Fibroblast of skin of left quadriceps (primary cell): ENCODE results near the gene SLAMF1.
"Not testable (repeated sequence)": the region's sequence is repeated elsewhere in the genome, so short reads cannot be mapped to it uniquely, and the experiment has no call there.

Source experiments
- DNase-seq, 2 experiments: peaks; one replicate each; pipeline ENCODE4 v3.0.0-alpha.2; 2013; ENCODE audit warnings: low read depth in 2 of 2

Gene SLAMF1, protein sequence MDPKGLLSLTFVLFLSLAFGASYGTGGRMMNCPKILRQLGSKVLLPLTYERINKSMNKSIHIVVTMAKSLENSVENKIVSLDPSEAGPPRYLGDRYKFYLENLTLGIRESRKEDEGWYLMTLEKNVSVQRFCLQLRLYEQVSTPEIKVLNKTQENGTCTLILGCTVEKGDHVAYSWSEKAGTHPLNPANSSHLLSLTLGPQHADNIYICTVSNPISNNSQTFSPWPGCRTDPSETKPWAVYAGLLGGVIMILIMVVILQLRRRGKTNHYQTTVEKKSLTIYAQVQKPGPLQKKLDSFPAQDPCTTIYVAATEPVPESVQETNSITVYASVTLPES

DNA sequence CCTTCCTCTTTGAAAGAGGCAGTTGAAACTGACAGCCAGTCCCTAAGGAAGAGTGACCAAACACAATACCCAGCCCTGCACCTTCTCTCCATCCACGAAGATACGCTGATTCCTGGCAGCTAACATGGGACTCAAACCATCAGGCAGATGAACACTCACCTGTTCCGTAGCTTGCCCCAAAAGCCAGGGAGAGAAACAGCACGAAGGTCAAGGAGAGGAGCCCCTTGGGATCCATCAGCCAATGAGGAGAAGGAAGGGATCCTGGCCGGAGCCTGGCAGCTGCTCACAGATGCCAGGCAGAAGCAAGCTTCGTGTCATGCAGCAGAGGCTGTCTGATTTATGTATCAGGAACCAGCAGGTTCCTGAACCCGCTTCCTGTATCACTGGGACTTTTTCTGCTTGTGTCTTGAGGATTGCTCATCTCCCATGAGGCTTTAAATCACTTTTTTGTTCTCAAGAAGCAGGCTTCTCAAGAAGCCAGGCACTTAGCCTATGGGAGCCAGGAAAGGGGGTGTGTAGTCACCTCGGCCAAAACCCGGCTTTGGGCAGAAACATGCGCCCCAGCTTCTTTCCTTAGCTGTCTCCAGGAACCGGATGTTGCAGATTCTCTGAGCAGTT lies at the start of gene SLAMF1:
SLAMF1 (minus strand) TSS at position 334 of the 618 bp plus-strand sequence; CDS start at position 235, 99 bp downstream.
- no peak for DNase-seq

DNA sequence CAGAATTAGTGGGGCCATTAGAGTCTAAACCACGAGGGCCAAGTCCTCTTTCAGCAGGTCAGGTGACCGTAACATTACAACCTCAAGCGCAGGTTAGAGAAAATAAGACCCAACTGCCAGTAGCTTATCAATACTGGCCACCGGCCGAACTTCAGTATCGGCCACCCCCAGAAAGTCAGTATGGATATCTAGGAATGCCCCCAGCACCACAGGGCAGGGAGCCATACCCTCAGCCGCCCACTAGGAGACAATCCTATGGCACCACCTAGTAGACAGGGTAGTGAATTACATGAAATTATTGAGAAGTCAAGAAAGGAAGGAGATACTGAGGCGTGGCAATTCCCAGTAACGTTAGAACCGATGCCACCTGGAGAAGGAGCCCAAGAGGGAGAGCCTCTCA lies 45.5 kb upstream of the SLAMF1 start:
- not testable (repeated sequence) for DNase-seq

DNA sequence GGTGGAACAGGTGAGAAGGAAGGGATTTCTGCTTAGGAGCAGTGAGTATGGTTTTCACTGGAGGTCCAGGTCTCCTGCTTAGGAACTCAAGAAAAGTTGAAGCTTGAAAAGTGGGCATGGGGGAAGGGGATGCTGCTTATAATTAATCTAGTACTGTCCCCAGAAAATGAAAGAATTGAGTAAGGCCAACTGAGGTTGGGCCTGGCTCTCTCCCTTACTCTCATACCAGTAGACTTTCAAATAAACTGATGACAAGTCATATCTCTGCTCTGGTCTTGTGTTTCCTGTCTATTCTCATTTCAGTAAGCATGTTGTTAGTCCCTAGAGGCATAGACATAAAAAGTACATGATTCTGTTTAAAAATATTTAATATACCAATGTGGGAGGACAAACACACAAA lies 38.4 kb upstream of the SLAMF1 start:
- no peak for DNase-seq

DNA sequence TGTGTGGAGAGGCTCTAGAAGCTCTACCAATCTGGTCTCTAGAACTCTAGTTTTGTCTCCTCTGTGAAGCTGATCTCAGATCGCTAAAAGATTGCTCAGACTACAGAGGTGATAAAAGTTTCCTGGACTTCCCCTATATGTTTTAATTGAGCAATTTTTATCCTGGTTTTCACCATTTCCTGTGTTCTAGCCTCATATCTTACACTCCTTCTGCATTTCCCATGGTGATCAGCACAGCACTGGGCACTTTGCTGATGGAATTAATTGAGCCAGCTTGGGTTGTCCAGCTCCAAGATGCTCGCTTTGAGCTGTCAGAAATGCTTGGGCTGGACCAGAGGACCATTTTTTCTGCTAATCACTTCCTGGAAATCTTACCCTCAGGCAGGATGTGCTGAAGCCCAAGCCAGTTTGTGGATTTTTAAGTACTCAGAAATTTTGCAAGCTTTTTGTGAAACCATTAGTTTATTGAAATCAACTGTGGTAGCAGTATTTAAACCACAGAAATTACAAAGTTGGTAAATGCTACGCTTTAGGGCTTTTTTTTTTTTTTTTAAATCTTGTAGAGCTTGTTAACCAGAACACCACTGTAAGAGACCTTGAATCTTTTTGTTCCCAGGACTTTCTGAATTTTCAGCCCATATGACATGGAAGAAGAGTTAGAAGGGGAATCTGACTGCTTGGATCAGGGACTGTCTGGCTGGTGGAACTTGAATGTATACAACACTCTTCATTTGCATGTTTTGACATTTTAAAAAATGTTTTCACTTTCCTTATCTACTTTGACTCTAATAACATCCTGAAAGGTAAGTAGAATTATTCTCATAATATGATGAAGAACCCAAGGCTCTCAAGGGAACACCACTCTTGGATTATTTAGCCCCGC lies 36.4 kb upstream of the SLAMF1 start:
- no peak for DNase-seq

DNA sequence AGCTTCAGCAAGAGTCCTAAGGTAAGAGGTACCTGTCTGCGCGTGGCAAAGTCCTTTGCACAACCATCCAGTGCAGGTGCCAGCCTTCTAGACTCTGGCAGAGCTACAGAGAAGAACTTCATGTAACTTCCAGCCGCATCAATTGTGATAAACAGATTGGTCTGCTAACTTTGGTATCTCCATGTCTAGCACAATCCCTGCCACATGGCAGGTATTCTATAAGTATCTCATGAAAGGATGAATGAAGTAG lies 35.0 kb upstream of the SLAMF1 start:
- no peak for DNase-seq

DNA sequence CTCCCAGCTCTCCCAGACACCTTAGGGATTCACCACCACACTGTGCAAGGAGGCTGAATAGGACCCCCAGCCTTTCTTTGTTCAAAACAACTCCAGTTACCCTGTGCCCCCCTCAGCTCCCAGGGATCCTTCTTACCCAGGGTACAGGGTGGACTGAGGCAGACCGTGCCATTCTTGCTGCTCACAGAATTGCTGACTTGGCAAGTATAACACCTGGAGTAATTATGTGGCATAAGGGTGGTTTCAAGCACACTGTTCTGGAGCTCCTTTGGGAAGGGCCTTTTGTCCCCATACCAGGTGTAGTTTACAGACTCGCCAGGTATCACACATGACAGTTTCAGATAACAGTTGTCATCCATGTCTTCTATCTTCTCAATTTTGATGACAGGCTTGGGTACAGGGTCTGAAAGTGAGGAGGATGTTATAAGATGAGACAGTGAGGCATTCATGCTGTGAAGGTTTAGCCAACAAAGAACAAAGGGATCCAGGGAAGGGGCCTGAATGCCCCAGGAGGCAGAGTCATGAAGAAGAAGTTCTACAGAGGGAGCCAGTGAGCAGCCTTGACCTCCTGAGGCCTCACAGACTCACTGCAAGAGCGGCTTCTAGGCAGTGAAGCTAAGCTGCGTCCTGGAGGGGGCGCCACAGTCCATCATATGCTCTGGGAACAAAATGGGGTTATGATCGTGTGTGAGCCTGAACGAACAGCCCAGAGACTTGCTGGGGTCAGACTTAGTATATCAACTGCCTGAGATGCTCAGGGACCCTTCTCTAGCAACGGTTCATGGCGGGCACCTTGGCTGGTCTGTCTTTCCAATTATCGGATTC lies 34.4 kb upstream of the SLAMF1 start:
- DNase-seq: peak in 1 of 2 experiments; percentile 2

DNA sequence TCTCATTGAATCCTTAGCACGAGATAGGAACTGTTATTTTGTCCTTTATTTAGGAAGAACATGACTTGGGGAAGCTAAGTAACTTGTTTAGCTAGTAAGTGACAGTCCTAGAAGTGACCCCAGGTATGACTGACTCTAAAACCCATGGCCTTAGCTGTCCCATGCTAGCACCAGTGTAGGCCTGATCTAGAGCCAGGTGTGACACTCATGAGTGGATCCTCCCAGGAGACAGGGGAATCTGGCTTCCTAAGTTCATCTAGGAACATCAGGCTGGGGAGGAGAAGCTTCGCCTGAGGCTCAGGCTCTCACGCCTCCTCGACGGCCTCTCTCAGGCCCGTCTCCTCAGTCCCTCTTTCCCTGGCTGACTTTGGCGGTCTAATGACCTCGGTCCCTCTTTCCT lies 33.6 kb upstream of the SLAMF1 start:
- no peak for DNase-seq

DNA sequence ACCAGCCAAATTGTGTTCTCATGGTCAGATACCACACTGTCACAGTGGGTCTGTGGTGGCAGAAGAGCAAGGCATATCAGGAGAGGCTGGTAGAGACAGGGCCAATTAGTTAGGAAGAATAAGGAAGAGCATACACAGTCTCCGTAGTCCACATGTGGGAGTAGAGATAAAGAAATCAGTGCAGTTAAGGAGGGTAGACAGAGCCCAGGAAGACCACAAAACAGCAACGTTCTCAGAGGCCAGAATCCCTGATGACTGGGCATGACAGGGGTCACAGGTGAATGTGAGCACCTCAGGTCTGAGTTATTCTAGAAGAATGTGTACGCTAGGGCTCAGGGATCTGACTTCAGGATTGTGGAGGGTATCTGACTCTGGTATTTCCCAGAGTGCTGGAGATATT lies 33.0 kb upstream of the SLAMF1 start:
- DNase-seq: no peak

DNA sequence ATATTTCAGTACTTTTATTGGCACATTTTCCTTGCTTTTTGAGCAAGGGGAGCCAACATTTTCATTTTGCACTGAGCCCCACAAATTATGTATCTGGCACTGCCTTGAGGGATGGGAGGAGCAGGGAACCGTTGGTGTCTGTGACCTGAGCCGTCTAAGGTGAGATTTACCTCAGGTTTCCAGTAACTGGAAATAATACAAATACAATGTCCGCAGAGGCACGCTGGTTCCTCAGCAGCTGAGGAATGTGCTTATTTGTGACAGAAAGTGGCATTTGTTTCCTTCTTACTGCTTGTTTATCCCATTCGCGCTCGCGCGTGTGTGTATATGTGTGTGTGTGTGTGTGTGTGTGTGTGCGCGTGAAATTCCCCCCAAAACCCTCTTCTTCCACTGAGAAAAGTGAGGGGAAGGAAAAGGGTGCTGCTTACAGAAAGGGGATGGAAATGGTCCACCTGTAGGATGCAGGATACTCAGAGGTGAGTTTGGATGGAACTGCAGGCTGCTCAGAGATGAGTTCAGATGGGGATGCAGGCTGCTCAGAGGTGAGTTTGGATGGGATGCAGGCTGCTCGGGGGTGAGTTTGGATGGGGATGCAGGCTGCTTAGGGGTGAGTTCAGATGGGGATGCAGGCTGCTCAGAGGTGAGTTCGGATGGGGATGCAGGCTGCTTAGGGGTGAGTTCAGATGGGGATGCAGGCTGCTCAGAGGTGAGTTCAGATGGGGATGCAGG lies 30.2 kb upstream of the SLAMF1 start:
- no peak for DNase-seq

DNA sequence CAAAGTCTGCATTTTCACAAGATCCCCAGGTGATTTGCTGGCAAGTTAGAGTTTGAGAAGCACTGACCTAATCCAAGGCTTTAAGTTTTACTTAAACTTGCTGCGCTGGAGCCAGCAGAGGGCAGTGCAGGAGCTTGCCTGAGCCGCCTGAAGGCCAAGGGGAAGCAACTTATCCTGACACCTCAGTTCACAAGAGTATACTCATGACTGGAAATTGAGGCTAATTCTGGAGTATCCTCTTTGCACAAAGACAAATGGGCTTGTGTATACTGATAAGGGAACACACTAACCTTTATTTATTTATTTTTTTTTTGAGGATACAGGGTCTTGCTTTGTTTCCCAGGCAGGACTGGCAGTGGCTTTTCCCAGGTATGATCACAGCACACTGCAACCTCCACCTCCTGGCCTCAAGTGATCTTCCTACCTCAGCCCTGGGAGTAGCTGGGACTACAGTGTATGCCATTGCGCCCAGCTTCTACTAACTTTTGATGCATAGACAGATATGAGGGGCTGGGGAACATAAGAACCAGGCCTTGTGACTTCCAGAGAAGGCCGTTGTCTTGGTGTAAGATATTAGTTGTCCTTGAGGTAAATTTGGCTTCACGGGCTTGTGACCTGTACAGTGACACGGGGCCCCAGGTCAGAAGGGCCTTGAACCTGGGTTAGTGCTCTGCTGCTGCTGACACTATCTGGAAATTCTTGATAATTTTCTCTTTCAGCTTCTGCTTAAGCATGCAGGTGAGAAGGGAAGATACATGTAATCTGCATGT lies 29.0 kb upstream of the SLAMF1 start:
- DNase-seq: peak in 1 of 2 experiments; percentile 7

DNA sequence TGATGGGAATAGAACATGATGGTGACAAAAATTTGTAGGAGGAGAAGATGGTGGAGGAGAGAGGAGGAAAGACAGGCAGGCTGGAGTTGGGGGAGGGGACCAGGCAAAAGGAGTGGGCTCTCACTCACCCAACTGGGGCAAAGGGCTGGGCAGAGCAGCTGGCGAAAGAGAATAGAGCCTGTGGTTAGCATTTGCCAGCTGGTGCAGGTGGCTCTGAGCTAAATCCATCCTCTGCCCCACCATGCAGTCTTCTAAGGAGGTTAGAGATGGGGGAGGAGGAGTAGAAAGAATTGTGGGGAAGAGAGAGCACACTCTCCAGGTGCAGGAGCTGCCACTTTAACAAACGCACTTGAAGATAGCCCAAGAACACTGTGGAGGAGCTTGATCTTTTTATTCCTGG lies 27.6 kb upstream of the SLAMF1 start:
- no peak for DNase-seq

DNA sequence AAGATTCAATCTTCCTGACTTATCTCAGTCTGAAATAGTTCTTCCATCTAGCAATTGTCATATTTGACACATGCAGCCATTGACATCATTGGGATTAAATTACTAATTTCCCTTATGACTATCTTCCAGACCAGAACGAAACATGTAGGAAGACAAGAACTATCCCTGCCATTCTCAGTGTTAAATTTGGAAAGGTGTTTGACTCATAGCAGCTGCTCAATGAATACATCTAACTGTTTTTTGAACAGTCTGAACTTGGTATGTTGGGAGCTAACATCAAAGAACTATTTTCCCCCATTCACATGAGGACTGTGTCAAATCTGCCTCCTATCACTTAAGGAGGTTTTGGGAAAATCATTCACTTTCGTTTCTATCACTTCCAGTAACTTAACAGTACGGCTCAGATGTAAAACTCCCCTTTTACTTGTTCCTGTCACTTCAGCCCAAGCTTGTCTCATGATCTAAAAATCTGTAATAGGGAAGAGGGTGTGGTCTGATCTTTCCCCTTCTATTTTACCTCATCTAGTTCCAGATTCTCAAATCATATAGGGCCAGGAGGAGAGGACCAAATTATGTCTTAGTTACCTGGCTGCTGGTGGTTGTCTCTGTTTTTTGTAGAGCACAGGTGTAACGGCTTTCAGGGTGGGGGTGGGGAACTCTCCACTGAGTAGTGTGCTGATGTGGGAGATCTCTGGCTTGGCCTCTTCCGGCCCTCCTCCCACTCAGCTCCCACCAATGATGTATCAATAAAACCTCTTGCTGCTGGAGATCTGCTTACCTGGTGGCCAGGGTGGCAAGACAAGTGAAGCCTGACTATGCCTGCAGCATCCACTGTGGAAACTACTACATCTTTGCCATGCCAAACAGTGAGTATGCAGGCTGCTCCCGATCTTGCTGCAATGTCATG lies 26.2 kb upstream of the SLAMF1 start:
- DNase-seq: no peak

DNA sequence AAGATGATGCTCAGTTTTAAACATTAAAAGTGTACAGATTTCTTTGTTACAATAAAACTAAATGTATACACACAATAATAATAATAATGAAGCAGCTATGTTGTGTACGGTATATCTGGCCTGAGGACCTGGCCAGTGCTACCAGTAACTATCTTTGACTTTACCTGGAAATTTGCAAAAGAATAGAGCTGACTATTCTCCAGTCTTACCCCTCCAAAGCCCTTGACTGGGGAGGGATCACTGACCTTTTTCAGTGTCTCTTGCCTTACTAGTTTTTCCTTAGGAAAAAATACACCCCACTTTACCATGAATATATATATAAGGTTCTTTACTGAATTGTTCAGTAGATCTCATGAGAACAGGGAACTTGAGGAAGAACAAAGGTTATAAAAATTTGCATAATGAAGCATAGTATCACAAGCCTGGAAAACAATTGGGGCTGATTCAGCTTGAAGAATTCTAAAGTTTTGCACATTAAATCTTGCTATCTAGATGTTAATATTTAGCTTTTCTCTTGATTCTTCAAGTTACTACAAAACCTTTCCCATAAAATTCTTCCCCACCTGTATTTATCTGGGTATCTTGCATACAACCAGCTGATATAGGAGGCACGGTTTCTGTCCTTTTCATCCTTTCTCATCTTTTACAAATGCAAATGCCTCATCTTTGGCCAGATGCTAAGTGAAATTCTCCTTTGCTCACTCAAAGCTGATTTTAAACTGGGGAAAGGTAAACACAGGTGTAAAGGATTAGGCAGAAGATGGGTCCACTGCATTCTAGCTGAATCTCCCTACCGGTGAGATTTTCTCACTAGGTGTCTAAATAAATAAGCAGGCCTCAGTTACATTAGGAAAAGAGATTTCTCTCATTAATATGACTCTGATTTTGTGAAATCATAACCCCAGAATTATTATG lies 25.0 kb upstream of the SLAMF1 start:
- no peak for DNase-seq

DNA sequence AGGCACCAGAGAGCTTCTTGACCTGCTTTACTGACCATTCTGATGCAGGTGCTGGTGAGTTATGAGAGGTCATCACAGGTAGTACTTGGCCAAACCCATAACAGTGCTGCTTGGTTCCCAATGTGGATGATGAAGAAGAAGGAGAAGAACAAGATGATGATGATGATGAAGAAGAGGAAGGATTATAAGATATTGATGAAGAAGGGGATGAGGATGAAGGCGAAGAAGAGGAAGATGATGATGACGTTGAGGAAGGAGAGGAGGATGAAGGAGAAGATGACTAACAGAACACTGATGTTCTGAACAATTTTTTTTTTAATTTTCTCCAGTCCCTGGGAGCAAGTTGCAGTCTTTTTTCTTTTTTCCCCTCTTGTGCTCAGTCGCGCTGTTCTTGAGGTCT lies 23.9 kb upstream of the SLAMF1 start:
- DNase-seq: no peak

DNA sequence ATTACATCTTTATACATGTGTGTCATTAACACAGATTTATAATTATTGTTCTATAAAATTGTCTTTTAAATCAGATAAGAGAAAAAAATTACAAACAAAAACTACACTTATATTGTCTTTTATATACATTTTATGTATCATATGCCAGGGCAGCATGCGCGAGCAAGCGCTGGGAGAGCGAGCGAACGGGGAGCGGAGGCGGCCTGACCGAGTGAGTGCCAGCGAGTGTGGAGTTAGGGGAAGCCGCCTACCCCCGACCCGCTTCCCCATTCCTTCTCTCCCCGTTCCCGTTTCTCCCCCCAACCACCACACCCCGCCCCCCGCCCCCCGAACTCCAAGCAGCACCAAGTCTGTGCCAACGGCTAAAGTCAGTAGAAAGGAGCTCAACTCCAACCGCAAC lies 23.0 kb upstream of the SLAMF1 start:
- DNase-seq: no peak

DNA sequence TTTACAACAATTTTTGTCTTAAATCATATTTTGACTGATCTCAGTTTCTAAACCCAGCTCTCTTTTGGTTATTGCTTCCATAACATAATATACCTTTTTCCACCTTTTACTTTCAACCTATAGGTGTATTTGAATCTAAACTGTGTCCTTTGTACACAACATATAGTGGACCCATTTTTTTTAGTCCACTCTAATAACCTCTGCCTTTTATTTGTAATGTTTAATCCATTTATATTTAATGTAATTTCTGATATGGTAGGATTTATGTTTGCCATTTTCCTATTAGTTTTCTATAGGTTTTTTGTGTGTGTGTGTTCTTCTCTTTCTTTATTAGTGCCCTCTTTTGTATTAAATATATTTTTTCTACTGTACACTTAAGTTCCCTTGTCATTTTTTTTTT lies 22.4 kb upstream of the SLAMF1 start:
- no peak for DNase-seq

DNA sequence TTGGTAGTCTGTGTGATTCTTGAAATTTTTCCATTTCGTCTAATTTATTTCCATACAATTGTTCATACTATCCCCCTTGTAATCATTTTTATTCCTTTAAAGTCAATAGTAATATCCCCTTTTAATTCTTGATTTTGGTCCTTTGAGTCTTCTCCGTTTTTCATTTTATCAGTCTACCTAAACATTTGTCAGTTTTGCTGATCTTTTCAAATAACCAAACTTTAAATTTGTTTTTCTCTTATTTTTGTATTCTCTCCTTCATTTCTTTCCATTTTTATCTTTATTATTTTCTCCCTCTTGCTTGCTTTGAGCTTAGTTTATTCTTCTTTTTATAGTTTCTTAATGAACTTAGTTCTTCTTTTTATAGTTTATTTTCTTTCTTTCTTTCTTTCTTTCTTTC lies 21.1 kb upstream of the SLAMF1 start:
- no peak for DNase-seq

DNA sequence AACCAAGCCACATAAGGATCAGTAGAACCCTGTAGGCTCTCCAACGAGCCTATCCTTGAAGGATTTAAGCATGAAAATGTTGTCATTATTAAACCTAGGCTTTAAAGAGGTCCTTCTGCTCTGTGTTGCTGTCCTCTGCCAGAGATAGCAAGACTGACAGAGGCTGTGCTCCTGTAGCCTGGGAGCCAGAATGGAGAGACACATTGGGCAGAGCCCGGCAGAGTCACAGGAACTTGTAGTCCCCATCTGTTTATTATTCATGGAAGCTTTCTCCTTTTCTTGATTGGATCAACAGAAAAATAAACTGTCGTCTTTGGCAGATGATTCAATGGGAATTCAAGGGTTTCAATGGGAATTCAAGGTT lies 19.2 kb upstream of the SLAMF1 start:
- no peak for DNase-seq
